CD4-positive, alpha-beta T cell treated with Interleukin-15 for 1 hour (primary cell): Measurements from ENCODE around the gene PLEKHN1.

ENCODE experiments used
- DNase-seq: peaks from one replicate; pipeline ENCODE4 v3.0.0-alpha.2; 2020

Gene PLEKHN1

DNA sequence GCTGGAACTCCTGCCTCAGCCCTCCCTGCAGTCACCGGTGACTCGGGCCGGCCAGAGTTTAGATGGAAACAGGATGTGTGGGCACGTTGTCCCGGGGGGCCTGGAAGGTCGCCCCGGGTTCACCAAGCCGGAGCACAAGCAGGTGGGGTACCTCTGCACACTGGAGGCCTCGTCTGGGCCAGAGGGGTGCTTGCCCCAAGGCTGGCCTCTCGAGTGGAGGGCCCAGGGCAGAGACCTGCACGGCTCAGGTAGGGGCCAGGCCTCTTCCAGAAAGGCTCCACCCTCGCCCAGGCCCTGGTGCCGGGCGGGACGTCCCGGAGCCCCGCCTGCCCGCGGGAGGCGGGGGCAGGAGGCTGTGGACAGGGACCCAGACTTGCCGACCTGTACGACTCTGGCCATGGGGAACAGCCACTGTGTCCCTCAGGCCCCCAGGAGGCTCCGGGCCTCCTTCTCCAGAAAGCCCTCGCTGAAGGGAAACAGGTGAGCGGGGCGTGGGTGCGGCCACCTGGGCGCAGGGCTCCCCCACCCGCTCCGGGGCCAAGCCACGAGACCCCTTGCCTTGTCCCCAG lies at the start of gene PLEKHN1:
Gene PLEKHN1 (plus strand): TSS at position 348 of the 569 bp plus-strand sequence. CDS start 50 bp downstream, at position 398.
- DNase-seq: no peak

- DNase-seq: no peak
Observed at GRCh38 chr1:917076-917459, 49.2 kb upstream of the PLEKHN1 start.

DNA sequence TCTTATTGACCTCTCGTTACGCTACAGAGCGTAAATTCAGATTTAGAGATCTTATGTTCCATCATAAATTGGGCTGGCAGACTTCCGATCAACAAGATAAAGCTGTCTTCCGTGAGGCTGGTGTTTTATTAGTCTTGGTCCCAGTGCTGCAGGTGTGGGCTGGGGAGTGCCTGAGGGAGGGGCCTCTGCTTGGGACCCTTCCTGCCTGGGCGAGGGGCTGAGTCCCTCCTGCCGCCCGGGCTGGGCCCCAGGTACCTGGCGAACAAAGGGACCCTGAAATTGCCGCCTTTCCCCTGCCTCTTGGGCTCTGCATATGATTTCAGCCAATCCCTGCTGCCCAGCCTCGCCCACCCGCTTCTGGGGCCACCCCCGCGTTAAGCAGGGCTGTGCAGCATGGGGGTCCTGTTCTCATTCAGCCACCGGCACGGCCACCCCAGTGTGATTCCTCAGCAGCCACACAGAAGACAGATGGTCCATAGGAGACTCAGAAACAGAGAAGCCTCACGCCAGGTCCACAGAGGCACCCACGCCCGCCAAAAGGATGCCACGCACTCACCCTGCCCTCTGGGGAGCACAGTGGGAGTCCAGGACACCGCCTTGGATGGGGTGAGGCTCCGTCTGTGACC lies 48.7 kb upstream of the PLEKHN1 start:
- DNase-seq: no peak

DNA sequence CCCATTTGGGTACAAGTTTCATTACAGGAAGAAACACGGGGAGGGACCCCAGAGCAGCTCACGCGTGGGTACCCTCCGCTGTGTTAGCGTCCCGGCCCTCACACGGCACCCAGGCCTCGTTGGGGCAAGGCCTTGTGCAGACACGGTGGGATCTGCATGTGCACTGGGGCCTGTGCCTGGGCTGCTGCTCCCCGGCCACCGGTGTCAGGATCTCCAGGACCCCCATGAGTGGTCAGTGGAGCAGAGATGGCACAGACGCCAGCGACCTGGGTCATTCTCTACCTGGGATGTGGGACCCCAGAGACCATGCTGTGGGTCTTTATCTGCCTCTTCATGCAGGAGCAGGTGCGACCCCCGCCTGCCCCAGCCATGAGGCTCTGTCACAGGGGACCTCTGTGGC lies 47.9 kb upstream of the PLEKHN1 start:
- DNase-seq: no peak

DNA sequence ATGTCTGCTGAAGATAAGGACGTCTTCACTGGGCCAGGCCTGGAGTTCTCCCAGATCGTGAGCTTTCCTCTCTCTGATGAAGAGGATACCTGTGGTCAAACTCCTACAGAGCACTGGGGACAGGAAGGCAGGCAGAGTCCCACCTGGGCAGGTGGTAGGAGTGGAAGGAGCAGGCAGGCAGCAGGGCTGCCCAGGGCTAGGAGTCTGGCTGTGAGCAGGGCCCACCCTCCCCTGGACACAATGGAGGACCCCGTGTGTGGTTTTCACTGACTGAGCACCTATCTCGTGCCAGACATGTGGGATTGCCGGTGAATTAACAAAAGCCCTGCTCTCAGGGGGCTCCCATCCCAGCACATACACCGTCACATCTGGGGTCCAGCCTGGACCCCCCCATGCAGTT lies 47.4 kb upstream of the PLEKHN1 start:
- DNase-seq: no peak

DNA sequence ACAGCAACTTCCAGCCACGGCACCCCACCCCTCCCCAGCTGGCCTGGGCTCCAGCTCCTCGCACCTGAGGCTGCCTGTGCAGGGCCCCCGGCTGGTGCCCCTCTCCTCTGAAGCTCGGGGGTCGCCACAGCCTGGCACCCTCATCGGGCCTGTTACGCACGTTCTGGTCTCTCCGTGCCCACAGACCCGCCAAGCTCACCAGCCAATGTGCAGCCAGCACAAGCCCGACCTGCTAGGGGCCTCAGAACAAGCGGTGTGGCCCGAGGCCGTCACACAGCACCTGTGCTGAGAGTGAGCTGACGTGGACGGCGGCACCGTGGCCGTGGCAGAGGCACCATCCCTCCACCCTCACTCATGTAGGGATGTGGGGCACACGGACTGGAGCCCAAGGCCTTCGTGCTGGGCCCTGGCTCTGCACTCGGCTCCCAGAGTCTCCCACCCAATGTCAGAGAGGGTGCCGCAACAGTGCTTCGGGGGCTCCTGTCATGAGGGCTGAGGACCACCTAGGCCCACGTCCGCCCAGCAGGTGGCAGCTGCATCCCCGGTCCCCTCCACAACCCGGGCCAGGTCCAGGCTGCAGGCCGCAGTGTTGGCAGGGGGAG lies 46.9 kb upstream of the PLEKHN1 start:
- no peak for DNase-seq

DNA sequence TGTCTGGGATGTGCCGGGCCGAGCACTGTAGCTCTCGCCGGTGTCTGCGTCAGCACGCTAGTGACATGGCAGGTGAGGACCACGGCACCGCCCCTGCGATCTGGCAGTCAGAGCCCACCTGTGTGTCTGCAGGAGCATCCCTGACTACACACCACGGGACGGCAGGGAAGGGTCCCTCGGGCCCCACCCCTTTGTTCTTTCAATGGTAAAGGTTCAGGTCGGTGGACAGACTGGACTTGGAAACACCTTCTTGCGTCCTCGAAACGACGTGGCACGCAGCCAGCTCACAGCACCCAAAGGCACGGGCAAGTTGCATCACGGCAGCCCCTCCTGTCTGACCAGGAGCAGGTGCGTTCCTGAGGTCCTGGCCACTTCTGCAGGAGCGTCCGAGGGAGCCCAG lies 46.3 kb upstream of the PLEKHN1 start:
- DNase-seq: no peak

GRCh38 chr1:920521-920920 lies 45.8 kb upstream of the PLEKHN1 start:
- no peak for DNase-seq

DNA sequence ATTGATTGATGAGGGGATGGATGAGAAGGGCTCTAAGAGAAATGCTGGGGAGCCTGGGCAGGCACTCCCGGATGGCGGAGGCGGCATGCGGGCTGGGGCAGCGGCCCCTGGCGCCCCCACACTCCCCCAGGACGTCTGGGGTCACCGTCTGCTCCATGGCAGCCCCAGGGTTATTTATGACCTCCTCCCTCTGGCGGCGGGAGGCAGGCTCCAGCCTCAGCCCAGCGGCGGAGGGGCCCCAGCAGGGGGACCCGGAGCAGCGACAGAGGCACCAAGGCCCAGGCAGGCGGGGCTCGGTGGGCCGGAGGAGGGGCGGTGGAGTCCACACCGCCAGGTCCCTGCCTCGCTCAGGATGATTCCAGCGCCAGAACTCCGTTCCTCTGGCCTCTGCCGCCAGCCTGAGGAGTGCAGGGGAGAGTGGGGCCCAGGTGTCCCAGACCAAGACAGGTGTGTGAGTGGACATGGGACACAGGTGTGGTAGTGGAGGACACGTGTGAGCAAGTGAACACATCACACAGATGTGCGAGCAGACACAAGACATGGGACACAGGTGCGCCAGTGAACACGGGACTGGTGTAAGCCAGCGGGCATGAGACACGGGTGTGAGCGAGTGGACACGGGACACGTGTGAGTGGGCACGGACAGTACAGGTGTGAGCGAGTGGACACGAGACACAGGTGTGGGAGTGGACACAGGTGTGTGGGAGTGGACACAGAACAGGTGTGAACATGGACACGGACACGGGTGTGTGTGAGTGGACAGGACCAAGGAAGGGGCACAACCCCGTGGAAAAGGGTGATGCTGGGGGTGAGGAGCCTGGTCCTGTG lies 45.1 kb upstream of the PLEKHN1 start:
- no peak for DNase-seq

- peak; percentile 50 for DNase-seq
Observed at GRCh38 chr1:923131-923990, 42.9 kb upstream of the PLEKHN1 start, which contains the start of gene SAMD11. SAMD11 (plus strand) TSS chr1:923923; CDS start chr1:924432, 509 bp downstream.

- DNase-seq: no peak
Observed at GRCh38 chr1:923991-924655, 42.2 kb upstream of the PLEKHN1 start.

GRCh38 chr1:924656-925560 lies 41.4 kb upstream of the PLEKHN1 start:
- DNase-seq: no peak

GRCh38 chr1:925561-926421 lies 40.5 kb upstream of the PLEKHN1 start:
- DNase-seq: no peak

GRCh38 chr1:927234-927633 lies 39.0 kb upstream of the PLEKHN1 start:
- DNase-seq: no peak

DNA sequence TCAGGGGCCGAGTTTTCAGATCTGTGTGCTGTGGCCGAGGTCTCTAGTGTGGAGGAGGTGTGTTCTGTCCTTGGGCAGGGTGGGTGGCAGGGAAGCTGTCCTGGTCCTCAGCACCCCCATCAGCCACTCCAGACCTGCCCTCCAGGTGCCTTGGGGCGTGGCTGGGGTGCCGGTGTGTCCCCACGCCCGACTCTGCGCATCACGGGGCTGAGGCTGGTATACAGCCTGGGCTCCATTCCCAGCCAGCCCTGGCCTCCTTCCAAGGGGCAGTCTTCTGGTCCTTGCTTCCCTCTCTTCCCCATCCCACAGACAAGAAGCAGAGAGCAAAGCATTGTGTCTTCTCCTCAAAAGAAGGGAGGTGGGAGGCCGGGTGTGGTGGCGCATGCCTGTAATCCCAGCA lies 38.5 kb upstream of the PLEKHN1 start:
- no peak for DNase-seq

- no peak for DNase-seq
Observed at GRCh38 chr1:928825-929661, 37.2 kb upstream of the PLEKHN1 start.

- no peak for DNase-seq
Observed at GRCh38 chr1:929712-930632, 36.3 kb upstream of the PLEKHN1 start.

DNA sequence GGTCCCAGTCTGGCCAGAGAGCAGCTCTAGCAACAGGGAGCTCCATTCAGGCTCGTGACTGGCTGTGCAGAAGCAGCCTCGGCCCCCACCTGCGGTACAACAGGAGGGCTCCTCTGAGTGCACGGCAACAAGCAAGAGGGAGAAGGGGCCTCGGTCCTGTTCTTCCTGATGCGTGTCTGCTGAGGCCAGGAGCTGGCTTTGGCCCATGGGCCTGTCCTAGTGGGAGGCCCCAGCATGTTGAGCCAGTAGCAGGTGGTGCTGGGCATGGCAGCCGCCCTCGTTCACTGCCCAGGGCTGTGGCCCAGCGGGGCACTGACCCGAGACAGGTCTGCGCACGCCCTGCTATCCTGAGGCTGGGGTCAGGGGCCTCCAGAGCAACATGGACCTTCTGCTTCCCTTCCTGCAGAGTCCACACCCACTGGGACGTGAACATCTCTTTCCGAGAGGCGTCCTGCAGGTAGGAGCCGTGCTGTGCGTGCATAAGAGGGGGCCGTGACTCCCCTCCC lies 35.6 kb upstream of the PLEKHN1 start:
- DNase-seq: no peak
